Ramos (cell line): ENCODE data around the gene FNTB.

ENCODE experiments used
- in situ Hi-C: fragments of 300-500 bp; cut with MboI; formaldehyde crosslinking; loops from one replicate; pipeline ENCODE4 v1.14.3; 2022; ENCODE audit warnings: low sequenced_read_pairs; ENCODE audit not compliant: unreplicated experiment

FNTB gene

DNA sequence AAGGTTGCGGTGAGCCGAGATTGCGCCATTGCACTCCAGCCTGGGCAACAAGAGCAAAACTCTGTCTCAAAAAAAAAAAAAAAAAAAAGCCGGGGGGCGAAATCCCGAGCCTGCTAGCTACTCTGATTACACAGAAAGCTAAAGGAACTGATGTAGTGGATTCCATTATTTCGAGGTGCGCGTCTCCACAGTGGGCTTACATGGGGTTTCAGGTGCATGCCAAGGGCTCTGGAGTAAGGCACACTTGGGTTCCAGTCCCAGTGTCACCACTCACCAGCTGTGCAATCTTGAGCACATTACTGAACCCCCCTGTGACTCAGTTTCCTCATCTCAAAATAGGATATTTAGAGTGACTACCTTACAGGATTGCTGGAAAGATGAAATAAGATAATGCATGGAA lies 12.9 kb upstream of the FNTB start:
- in situ Hi-C loops, result no loop called here

DNA sequence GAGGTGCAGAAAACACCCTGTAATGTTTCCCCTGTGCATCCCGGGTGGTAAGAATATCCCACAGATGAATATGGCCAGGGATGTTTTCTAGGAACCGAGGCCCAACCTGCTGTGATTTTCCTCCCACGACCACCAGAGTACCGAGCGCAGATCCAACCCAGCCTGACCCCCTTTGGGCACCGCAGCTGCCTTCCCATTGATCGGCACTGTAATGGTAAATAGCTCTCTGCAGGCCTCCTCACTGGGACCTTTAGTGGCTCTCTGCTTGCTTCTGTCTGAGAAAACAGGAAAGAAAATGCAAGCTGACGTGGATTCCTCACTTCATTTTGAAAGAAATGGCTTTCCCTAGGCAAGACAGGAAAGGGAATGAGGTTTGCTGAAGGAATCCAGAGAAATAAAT lies 12.1 kb upstream of the FNTB start:
- in situ Hi-C loops, result no loop called here

DNA sequence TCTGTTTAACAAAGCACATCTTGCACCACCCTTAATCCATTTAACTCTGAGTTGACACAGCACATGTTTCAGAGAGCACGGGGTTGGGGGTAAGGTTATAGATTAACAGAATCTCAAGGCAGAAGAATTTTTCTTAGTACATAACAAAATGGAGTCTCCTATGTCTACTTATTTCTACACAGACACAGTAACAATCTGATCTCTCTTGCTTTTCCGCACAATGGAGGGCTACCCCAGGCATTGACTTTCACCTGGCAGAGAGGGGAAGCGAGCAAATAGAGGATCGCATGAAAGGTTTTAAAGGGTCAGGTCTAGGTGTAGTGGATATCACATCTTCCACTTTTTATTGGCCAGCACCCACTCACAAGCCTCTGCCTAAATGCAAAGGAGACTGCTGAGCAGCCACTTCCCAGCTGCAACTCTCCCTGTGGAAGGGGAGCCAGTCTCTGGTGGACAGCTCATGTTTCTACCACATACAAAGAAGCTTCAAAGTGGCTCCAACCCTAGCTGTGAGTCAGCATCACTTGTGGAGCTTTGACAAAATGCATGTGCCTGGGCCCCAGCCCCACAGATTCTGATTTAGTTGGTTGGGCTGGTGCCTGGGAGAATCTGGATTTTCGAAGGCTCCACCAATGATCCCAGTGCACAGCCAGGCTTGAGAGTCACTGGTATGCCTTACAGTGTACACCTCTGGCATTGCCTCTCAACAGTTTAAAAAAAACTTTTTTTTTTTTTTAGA lies 7.2 kb upstream of the FNTB start:
- in situ Hi-C loops, result loop anchor here (25.0 kb wide), 1 partner anchor 433 kb away; the partner anchor contains the start of gene FUT8

DNA sequence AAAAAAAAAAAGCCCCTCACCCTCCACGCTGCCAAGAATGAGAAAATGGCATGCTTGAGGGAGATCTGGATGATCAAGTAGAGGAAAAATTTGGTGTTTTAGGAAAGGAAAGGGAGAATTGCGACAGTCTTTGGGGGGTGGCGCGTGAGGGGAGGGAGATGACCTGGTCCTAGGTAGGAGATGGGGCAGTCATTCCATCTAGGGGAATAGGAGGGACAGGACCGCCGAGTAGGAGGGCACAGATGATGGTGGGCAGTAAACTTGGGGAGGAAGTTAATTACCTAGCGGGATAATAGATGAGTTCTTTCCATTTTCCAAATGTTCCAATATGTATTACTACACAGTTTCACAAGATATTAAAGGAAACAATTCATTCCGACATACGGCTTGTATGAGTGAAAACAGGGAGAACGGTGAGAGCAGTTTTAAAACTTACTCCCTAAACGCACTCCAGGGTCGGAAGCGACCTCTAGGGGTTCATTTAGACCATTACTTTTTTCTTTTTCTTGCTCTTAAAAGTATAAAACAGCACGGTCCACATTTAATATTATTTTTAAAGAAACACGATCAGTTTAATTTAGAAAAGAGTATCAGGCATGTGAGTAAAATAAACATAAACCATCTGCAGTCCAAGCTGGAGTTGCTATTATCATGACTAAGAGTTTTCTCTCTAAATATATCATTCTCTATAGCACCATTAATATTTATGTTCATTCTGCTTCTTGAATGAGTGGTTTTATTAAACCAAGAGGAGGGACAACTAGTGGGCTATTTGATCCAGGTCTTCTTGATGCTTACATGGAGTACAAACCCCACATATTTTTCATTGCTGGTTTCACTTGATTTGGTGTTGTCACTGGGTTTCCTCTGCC lies 3.0 kb upstream of the FNTB start:
- in situ Hi-C loops, result loop anchor here (25.0 kb wide), 1 partner anchor 429 kb away; the partner anchor contains the start of gene FUT8

DNA sequence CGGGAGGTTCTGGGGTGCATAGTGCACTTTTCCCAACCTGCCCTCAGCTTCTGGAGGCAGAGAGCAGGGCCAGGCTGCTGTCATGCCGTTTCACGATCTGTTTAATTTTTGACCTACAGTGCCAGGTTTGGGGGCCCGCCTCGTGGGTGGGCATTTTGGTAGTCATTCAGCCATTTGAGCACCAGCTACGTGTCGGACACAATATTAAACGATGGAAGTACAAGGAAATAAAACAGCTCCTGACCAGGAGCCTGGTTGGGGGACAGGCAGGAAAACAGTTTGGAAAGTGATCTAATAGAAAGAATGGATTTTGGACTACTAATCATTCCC lies 708 bp downstream of the FNTB start:
- in situ Hi-C loops, result loop anchor here (25.0 kb wide), 1 partner anchor 425 kb away; the partner anchor contains the start of gene FUT8

DNA sequence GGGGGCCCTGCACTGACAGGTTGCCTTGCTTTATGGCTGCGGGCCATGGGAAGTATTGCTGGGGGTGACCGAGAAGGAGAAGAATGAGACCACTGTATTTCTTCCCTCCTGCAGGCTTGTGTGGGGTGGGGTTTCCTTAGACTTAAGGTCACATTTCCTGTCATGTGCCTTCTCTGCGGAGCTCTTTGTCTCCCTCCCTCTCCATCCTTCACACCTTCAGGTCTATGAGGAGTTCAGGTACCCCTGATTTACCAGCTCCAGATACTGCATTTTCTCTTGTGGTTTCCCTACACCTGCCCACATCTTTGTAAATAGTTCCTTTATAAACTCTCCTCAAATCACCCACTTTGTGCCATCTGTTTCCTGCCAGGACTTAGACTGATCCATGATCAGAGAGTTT lies 3.6 kb downstream of the FNTB start:
- in situ Hi-C loops, result loop anchor here (25.0 kb wide), 1 partner anchor 422 kb away; the partner anchor contains the start of gene FUT8

DNA sequence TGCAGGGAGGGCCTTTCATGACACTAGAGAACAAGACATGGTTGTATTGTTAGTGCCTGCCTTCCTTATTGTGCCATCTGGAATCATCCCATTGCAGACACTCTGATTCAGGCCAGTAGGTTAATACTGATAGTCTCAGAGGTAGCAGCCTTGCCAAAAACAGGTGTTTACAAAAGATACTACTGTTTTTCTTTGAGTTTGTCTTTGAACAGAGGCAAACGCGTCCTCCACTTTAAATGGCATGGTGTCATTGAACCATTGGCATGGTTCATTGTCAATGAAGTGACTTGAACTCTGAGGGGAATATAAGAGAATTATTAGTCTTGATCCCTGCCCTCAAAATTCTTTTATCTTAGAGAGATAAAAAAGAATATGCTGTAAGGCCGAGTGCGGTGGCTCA lies 4.2 kb downstream of the FNTB start:
- in situ Hi-C loops, result loop anchor here (25.0 kb wide), 1 partner anchor 421 kb away; the partner anchor contains the start of gene FUT8

DNA sequence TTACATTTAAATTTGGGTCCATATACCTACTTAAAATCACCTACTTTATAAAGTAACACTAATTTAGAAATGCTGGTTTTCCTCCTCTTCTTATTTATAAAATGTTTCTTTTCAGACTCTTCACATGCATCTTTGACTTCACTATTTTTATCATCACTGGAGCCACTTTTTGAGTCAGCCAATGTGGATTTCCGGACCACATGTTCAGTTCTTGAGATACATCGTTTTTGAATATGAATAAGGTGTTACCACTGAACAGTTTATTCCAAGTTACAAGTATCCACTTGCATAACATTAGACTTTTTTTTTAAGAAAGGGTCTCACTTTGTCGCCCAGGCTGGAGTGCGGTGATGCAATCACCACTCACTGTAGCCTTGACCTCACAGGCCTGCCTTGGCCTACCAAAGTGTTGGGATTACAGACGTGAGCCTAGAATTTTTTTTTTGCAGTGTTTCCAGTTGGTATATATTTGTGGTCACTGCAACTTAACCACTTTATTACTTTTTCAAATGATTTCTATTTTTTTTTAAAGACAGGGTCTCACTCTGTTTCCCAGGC lies 5.7 kb downstream of the FNTB start:
- in situ Hi-C loops, result loop anchor here (25.0 kb wide), 1 partner anchor 420 kb away; the partner anchor contains the start of gene FUT8

DNA sequence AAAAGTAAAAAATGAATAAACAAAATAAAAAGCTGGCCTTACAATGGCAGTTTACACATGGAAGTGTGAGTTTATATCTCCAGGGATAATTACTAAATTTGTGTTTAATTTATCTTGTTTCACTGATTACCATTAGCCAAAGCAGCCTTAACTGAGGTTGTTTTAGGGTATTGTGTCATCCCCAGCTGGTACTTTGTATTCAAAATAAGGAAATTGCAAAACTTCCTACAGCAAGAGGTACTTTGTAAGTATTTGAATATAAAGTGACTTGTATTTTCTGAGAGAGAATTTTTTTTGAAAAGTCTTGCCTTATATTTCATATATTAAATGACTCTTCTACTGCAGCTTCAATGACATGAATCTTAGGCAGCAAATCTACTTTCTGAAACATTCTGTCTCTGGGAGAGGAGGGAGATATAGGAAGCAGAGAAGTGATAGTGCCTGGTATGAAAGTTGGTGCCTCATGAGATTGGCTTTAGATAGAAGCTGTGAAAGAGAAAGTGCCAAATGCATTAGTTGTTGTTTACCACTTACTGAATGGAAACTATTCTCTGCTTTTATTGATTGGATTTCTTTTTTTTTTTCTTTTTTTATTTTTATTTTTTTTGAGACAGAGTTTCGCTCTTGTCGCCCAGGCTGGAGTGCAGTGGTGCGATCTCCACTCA lies 6.7 kb downstream of the FNTB start:
- in situ Hi-C loops, result loop anchor here (25.0 kb wide), 1 partner anchor 419 kb away; the partner anchor contains the start of gene FUT8

DNA sequence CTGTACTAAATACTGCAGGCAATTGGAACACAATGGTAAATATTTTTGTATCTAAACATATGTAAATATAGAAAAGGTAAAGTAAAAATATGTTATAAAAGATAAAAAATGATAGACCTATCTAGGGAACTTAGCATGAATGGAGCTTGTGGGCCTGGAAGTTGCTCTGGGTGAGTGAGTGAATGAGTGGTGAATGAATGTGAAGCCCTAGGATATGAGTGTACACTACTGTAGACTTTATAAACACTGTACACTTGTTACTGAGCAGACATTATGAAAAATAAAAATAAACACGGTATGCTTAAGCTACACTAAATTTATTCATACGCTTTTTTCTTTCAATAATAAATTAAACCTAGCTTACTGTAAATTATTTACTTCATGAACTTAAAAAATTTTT lies 7.8 kb downstream of the FNTB start:
- in situ Hi-C loops, result loop anchor here (25.0 kb wide), 1 partner anchor 418 kb away; the partner anchor contains the start of gene FUT8

DNA sequence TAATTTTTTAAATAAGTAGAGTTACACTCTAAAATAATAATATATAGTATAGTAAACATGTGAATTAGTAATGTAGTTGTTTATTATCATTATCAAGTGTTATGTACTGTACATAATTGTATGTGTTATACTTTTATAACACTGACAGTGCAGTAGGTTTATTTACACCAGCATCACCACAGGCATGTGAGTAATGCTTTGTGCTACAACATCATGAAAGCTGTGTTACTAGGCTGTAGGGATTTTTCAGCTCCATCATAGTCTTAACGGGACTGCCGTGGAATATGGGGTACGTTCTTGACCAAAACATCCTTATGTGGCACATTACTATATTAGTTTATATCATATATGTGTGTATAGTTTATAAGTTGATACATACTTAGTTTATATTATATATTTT lies 8.6 kb downstream of the FNTB start:
- in situ Hi-C loops, result loop anchor here (25.0 kb wide), 1 partner anchor 417 kb away; the partner anchor contains the start of gene FUT8

DNA sequence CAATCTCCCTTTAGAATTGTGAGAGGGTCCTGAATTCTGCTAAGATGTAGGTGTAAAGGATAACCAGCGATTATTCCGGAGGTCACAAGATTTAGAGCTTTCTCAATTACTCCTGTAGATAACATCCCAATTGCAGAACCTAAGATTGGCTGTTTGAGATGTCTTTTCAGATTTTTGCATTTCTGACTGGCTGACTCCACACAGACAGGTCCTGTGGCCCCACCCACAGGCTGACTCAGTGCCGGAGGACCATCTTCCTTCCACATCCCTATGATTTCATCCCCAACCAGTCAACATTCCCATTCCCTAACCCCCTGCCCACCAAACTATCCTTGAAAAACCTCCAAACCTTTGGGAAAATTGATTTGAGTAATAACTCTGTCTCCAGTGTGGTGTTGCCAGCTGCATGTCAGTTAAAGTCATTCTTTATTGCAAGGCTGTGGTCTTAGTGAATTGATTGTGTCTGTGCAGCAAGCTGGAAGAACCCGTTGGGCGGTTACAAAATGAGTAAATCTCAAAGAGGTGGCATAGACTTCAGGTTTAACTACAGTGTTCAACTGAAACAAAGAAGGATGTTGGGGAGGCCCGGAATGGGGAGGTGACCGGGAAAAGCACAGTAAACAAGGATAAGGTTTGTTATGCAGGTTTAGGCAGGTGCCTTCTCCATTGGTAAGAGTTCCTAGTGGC lies 10.6 kb downstream of the FNTB start:
- in situ Hi-C loops, result loop anchor here (25.0 kb wide), 1 partner anchor 415 kb away; the partner anchor contains the start of gene FUT8

DNA sequence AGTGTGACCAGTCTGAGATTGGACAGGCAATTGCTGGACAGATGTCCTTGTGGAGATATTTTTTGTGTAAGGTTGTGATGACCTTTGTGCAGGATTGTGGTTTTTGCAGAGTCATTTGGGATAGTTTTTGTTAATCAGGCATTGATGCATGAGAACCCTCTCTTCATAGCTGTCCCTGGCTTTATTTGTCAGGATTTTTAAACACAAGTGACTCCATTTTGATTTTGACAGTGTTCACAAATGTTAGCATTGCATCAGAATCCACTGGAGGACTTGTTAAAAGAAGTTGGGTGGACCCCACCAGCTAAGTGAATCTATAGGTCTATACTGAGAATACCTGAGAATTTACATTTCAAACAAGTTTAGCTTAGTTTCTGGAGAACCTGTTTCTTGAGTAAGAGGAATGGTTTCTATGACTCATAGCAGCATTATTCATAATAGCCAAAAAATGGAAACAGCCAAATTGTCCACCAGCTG lies 11.8 kb downstream of the FNTB start:
- in situ Hi-C loops, result loop anchor here (25.0 kb wide), 1 partner anchor 414 kb away; the partner anchor contains the start of gene FUT8

DNA sequence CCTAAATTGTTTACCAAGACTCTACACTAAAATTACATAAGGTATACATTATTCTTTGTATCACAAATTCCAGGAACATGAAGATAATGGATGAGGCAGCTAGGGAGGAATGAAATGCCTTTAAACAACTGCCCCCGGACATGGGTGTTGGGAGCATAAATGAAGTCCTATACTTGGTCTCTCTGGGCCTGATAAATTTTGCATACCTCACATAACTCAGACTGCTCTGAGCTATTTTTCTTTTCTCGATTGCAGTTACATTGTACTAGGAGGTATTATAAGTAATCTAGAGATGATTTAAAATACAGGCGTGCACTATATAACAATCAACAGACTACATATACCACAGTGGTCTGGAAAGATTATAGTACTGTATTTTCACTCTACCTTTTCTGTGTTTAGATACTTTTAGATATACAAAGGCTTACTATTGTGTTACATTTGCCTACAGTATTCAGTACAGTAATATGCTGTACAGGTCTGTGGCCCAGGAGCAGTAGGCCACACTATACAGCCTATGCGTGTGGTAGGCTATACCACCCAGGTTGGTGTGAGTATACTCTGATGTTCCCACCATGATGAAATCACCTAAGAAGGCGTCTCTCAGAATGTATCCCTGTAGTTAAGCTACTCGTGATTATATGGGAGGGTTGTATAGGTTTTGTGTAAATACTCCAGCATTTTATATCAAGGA lies 14.3 kb downstream of the FNTB start:
- in situ Hi-C loops, result no loop called here

DNA sequence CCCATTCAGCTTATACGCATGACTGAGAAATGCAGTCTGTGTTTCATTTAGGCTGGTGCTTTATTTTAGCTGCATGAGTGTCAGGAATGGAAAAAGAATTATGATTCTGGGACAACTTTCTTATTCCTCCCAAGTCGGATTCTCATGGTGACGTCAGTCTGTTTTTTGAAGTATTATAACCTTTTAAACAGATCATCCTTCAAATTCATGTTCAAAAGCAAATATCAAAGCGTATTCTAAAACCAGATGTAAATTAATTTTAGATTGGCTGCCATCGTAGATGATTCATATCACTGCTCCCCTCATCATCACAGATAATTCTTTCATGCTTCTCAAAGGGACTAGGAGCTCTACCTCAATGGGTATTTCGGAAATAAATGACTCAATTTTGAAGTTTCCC lies 15.0 kb downstream of the FNTB start:
- in situ Hi-C loops, result no loop called here

DNA sequence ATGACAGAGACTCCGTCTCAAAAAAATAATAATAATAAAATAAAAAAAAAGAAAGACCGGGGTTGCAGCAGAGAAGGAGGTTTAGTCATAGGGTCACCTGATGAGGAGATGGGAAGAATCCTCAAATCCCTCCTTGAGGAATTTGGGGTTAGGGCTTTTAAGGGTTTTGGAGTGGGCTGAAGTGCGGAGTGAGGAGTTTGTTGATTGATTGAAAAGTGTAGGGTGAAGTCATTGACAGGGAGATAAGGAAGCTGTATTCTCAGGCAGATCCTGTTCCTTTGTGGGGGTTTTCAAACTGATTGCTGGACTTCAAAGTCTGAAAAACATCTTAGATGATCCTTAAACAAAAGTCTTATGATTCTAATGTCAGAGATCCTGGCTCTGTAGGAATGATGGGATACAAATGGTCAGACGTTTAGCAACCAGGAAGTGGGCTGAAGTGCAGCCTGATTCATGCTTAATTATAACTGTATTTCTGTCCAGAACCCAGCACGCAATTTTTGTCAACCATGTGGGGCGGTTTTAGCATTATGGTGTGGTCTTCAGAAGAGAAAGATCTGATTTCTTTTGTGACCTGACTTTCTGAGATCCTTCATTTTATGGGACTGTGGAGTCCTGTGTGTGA lies 16.0 kb downstream of the FNTB start:
- in situ Hi-C loops, result no loop called here

DNA sequence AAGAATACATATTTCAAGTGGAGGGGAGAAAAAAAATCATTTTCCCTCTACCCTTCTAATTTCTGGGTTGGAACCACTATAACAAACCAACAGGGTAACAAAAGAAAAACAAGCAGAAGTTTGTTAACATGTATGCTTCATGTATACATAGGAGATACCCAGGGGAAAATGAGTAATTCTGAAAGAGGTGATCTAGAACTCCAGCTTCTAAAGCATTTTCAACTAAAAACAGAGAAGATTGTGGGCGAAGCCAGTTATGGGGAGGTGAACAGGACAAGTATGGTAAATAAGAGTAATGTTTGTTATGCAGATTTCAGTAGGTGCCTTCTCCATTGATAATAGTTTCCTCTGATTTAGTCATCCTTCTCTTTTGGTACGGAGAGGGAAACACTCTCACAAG lies 16.7 kb downstream of the FNTB start:
- in situ Hi-C loops, result no loop called here

DNA sequence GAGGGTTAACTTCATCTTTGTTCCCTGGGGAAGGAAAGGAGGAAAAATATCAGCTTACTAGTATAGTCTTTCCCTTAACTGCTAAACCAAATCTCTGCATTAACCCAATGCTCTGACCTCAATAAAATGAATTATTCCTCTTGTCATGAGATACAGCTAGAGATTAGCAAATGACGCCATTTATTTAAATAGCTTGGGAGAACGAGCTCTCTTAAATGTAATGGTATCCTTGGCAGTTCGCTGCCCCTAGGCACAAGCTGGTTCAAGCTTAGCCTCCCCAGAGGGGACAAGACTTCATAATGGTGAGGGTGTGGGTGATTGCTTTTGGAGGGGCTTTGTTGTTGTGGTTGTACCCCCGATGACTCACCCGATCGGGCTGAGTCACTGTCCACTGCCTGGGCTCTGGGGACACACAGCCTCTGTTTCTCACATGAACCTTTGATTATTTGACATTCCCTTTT lies 19.6 kb downstream of the FNTB start:
- in situ Hi-C loops, result no loop called here
